Stimulated activated CD8-positive, alpha-beta memory T cell treated with anti-CD3 and anti-CD28 coated beads, Interleukin-12 subunit alpha, Interleukin-12 subunit beta, amount 100 ng/mL, for 24 hours (primary cell): Measurements from ENCODE around the gene CALHM1.
"Not testable (repeated sequence)": the region's sequence is repeated elsewhere in the genome, so short reads cannot be mapped to it uniquely, and the experiment has no call there.

Experiments used
- DNase-seq: peaks from one replicate; pipeline ENCODE4 v3.0.0-alpha.2; 2020; ENCODE audit errors: extremely low read depth

CALHM1 gene

DNA sequence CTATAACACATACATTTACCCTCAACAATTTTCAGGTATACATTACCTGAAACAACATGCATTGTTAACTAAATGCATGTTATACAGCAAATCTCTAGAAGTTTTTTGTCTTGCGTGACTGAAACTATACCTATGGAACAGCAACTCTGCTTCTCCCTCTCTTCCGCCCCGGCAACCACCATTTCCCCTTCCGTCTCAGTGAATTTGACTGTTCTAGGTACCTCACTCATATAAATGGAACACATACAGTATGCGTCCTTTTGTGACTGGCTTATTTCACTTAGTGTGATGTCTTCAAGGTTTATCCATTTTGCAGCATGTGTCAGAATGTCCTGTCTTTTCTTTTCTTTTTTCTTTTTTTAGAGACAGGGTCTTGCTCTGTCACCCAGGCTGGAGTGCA, 29.1 kb downstream of the CALHM1 start:
- no peak for DNase-seq

GRCh38 chr10:103428989-103429643, 29.6 kb downstream of the CALHM1 start:
- DNase-seq: no peak

DNA sequence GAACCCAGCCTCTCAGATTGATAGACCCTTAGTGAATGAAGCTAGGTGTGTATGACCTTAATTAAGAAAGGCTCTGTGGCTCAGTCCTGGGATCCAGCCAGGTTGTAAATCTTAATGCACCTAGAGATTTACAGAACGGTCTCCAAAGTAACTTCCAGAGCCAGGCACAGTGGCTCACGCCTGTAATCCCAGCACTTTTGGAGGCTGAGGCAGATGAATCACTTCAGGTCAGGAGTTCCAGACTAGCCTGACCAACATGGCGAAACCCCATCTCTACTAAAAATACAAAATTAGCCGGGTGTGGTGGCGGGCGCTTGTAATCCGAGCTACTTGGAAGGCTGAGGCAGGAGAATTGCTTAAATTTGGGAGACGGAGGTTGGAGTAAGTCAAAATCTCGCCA, 30.8 kb downstream of the CALHM1 start:
- no peak for DNase-seq

- no peak for DNase-seq
These were observed 35.0 kb downstream of the CALHM1 start for GRCh38 chr10:103423748-103424147.

- no peak for DNase-seq
These were observed 39.6 kb downstream of the CALHM1 start for GRCh38 chr10:103419101-103419500.

DNA sequence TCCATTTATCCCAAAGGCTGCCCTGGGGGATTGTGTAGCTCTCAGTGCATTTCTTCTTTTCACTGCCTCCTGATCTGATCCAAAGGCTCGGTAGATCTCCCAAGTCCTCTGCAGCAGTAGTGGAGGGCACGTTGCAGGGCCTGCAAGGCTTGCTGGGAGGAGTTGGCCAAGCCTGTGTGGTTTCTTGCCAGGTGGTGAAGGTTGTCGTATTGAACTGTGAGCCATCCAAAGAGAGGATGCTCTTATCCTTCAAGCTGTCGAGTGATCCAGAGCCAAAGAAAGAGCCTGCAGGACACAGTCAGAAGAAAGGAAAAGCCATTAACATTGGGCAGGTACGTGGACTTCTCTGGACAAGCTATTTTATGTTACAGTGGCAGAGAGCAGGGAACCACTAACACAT, 41.1 kb downstream of the CALHM1 start:
- DNase-seq: no peak

DNA sequence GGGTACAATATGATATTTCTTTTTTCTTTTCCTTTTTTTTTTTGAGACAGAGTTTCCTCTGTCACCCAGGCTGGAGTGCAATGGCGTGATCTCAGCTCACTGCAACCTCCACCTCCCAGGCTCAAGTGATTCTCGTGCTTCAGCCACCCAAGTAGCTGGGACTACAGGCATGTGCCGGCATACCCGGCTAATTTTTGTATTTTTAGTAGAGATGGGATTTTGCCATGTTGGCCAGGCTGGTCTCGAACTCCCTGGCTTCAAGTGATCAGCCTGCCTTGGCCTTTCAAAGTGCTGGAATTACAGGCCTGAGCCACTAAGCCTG, 41.6 kb downstream of the CALHM1 start:
- not testable (repeated sequence) for DNase-seq

DNA sequence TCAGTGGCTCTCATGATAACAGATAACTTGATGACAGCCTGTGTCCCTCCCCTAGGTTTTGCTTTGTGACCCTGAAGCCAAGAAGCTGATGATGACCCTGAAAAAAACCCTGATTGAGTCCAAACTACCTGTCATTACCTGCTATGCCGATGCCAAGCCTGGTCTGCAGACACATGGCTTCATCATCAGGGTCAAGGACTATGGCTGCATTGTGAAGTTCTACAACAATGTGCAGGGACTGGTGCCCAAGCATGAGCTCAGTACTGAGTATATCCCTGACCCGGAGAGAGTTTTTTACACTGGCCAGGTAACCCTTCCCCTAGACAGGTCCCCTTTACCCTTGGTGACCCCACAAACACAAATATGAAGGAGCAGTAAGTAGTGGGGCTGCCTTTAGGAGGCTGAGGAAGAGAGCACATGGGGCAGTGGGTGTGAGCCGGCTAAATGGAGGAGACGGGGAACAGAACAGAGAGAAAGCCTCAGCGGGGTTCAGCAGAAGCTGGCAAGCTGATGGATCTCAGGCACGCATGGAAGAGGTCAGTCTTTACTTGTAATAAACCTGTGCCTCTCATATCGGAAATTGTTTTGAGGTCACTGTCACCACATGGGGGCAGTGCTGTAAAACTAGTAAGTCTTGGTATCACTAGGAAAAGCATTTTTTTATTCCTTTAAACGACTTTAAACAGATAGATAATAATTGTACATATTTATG, 42.1 kb downstream of the CALHM1 start:
- peak; percentile 8 for DNase-seq

DNA sequence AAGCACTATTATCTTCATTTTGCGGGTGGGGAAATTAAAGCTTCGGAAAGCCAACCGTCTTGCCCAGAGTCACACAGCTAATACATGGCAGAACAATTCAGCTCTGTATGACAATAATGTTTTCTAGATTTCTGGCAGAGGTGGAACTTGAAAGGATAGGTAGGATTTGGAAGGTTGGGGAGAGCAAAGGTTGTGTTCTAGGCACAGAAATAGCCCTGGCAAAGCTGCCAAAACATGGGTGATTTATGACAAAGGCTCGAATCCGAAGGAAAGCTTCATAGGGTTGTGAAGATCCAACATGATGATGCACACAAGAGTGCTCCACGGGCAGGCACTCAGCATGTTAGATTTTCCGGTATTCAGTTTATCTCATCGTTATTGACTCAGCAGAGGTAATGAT, 43.1 kb downstream of the CALHM1 start:
- no peak for DNase-seq

DNA sequence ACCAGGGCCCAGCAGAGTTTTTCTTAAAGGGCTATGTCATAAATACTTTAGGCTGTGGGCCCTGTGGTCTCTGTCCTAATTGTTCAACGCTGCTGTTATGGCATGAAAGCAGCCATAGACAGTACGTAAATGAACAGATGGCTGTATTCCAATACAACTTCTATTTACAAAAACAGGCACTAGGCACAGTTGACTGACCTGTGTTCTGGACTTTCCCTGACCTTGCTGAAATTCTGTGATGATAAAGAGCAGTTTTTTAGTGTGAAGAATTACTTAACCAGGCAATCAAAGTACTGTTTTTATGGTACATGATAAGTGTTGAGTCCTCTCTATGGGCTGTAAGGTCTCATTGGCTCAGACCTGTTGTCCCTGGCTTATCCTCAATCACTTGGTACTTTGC, 45.1 kb downstream of the CALHM1 start:
- no peak for DNase-seq
